Caki2 (cell line): ENCODE measurements around the gene ZSWIM1. TPM values are rescaled to one million over a fixed set of nuclear protein-coding genes. Genes with fewer than 3 reads are reported as not detected.

Experiments used
- DNase-seq: peaks from one replicate; pipeline ENCODE4 v3.0.0-alpha.2; 2015; ENCODE audit warnings: low read depth
- in situ Hi-C: cut with HindIII; loops from 2 replicates; pipeline ENCODE4 v1.10.0; 2016; ENCODE audit warnings: low sequenced_read_pairs, low pct_unique_long_range_greater_than_20kb, mixed read lengths
- total RNA-seq: library from RNA; depleted of rRNA; stranded (reverse); fragments of >200 nt; shearing (Covaris generic); gene quantifications from 2 replicates; pipeline ENCODE4 v1.2.3, GENCODE V29; 2014; ENCODE audit warnings: low replicate concordance; rRNA removed

The ZSWIM1 gene
- 6.3 and 9.8 TPM in 2 replicates for total RNA-seq

DNA sequence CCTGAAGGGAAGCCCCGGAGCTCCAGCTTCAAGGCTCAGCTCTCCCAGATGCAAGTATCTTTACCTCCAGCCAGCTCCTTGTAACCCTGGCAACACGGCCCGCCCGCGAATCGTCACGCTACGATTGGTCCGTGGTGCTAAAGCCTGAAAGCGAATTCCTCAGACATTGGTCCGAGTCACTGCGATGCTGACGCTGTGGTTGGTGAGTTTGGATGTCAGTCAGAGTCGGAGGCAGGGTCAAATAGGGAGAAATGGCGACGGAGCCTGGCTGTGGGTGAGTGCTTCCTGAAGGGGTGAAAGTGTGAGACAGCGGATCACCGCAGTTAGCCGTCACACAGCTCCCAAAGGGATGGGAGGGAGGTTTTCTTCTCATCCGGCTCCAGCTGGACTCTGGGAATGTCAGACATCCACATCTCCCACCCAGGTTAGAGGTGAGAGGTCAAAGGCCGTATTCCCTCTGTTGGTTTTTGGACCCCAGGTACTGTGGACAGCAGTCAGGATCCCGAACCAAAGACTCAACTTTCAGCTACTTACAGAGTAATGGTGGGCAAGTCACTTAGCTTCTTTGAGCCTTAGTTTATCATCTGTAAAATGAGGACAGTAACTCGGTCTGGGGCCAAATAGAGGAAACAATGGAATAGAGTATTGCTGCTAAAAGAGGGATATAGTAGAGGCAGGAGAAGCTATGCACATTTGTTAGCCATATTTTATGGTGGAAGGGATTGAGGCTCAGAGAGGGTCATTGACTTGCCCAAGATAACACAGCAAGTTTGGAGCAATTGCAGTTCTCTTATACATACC lies at the start of gene ZSWIM1:
Gene ZSWIM1, plus strand, starts transcription at position 240 of the 801 bp plus-strand sequence. CDS start 1,366 bp downstream, outside the sequence.
- in situ Hi-C loops, result no loop called here
- peak; percentile 99 for DNase-seq

DNA sequence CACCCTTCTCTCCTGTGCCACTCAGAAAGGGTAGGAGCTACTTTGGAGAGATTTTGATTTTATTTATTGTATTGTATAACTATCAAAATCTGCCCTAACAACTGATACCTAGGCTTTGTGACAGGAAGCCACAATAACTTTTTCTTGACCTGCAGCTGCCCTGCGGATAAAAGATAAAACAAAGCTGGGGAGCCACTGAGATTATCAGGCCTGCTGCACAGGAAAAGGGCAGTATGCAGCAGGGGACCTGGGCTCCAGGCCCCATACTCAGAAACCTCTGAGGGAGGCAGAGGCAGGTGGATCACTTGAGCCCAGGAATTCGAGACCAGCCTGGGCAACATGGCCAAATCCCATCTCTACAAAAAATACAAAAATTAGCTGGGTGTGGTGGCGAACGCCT lies 48.4 kb upstream of the ZSWIM1 start:
- in situ Hi-C loops, result no loop called here
- no peak for DNase-seq

GRCh38 chr20:45833030-45833882 lies 47.8 kb upstream of the ZSWIM1 start, which contains the start of gene SNX21:
TSS of gene SNX21 (plus strand) at chr20:45833799. CDS start at chr20:45833920, 121 bp downstream.
- in situ Hi-C loops, result no loop called here

DNA sequence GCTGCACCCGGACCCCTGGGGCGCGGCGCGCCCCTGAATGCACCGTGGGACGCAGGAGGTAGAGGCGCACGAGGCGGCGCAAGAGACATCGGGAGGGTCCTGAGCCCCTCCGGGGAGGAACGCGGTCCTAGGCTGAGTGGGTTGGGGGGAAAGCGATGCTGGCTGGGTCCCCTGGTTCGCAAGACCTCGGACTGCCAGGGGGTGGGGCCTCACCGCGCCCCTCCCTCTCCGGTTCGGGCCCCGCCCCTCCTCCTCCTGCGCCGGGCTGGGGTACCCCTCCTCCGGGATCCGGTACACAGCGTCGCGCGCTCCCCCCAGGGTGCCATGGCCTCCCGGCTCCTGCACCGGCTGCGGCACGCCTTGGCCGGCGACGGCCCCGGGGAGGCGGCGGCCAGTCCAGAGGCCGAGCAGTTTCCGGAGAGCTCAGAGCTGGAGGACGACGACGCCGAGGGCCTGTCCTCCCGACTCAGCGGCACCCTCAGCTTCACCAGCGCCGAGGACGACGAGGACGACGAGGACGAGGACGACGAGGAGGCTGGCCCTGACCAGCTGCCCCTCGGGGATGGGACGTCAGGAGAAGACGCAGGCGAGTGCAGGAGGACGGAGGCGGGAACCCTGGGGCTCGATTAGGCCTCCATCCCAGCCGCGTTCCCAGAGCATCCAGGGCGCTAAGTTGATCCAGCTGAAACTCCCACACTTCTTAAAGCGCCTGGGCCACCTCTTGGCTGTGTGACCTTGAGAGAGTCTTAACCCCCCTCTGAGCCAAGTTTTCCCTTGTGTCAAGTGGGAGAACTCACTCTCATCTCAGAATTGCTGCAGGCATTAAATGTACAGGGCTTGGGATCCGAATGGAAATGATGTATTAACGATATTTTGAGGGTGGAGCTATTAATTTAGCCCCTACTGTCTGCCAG lies 46.9 kb upstream of the ZSWIM1 start:
- DNase-seq, result peak; percentile 87
- in situ Hi-C loops, result no loop called here

More at GRCh38 chr20:45833030-45833882, 47.8 kb upstream of the ZSWIM1 start, which contains the start of gene SNX21:
- DNase-seq, result peak; percentile 88

- in situ Hi-C loops, result no loop called here
- DNase-seq, result no peak
Measured at GRCh38 chr20:45834797-45835161, 46.2 kb upstream of the ZSWIM1 start.

- DNase-seq, result no peak
- in situ Hi-C loops, result no loop called here
Measured at GRCh38 chr20:45835329-45835765, 45.7 kb upstream of the ZSWIM1 start.

DNA sequence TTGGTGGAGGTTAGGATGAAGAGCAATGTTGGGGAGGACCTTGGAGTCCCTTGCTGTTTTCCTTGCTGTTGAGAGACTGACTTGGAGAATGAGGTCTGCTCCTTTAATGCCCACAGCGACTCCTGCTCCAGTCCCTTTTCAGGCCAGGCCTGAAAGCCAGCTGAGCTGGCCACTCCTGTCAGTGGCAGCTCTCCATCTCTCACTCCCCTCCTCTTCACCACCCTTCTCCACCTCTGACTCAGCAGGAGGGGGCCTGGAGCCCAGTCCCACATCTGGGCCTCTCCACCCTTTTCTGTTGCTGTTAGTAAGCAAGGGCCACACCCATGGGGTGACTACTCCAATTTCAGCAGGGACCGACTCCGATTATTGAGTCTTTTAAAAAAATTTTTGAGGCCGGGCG lies 45.2 kb upstream of the ZSWIM1 start:
- DNase-seq, result no peak
- in situ Hi-C loops, result no loop called here

GRCh38 chr20:45836841-45837240 lies 44.2 kb upstream of the ZSWIM1 start:
- no peak for DNase-seq
- in situ Hi-C loops, result no loop called here

- DNase-seq, result no peak
- in situ Hi-C loops, result no loop called here
Measured at GRCh38 chr20:45840700-45841198, 40.3 kb upstream of the ZSWIM1 start.

GRCh38 chr20:45841407-45842129 lies 39.5 kb upstream of the ZSWIM1 start:
- in situ Hi-C loops, result no loop called here
- DNase-seq, result no peak

DNA sequence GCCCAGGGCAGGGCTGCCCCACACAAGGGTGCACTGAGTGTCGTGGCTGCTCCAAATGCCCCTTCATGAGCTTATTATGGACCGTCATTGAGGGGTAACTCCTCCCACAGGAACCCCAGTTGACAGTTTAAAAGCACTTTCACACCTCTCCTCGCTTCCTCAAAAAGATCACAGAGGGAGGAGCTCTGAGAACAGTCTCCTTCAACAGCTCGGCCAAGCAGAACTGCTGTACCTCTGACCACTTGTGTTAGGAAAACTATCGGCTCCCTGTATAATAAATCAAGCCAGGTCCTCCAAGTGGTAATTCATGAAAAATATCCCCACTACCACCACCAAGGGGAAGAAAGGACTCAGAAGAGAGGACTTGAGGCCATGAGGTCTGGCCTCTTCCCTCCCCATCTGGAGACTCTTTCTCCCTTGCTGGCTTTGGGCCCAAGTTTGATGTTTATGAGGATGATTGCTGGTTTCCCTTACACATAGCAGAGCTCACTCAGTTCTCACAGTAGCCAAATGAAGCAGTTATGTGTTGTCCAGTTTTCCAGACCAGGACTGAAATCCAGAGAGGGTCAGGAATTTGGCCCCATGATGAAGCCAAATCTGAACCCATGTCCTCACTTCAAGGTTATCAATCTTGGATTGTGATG lies 38.7 kb upstream of the ZSWIM1 start:
- in situ Hi-C loops, result no loop called here
- no peak for DNase-seq

- in situ Hi-C loops, result no loop called here
- DNase-seq, result no peak
Measured at GRCh38 chr20:45843506-45843905, 37.5 kb upstream of the ZSWIM1 start.

DNA sequence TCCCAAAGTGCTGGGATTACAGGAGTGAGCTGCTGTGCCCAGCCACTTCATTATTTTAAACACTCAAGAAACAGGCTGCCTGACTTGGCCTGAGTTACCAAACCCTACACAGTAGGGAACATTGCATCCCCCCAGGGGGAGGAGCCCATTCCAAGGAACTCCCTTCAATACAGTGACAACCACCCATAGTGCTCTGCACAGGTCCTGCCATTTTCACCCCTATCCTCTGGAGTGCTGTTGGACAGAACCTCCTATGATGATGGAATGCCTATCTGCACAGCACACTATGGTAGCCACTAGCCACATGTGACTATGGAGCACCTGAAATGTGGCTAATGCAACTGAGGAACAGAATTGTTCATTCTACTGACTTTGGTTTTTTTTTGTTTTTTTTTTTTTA lies 35.6 kb upstream of the ZSWIM1 start:
- in situ Hi-C loops, result no loop called here
- no peak for DNase-seq

GRCh38 chr20:45848421-45848820 lies 32.6 kb upstream of the ZSWIM1 start:
- in situ Hi-C loops, result no loop called here
- DNase-seq, result no peak

- DNase-seq, result no peak
- in situ Hi-C loops, result no loop called here
Measured at GRCh38 chr20:45848969-45849582, 32.0 kb upstream of the ZSWIM1 start.

DNA sequence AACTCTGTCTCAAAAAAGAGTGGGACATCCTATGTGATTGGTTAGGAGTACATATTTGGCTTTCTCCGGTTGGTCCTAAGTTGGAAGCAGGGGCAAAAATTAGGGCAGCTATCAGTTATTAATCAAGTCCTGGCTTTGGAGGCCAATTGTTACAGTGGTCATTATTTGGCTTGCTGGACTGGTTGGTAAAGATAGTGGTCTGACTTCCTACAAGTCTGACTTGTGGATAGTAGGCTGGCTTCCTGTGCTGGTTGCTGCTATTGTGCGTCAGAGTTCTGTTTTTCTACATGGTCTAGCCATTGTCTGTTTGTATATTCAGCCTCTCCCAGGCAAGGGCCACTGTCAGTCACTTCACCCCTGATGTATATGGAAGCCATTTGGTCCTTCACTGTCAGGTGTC lies 30.8 kb upstream of the ZSWIM1 start:
- in situ Hi-C loops, result no loop called here

GRCh38 chr20:45850926-45851325 lies 30.1 kb upstream of the ZSWIM1 start:
- DNase-seq, result no peak
- in situ Hi-C loops, result no loop called here

More for the DNA sequence above, 30.8 kb upstream of the ZSWIM1 start:
- DNase-seq, result no peak
